NCI-H146 (cell line): ENCODE results near the gene SSMEM1.
"Not testable (repeated sequence)": the region's sequence is repeated elsewhere in the genome, so short reads cannot be mapped to it uniquely, and the experiment has no call there.

Source experiments
- DNase-seq: peaks from one replicate; lab custom pipeline; 2025; lab: John Stamatoyannopoulos, UW

SSMEM1 gene

GRCh38 chr7:130210181-130210935 lies 2.7 kb downstream of the SSMEM1 start:
- DNase-seq = peak; percentile 27

- DNase-seq = no peak
These were observed 6.2 kb downstream of the SSMEM1 start for GRCh38 chr7:130213828-130214227.

GRCh38 chr7:130216025-130216424 lies 8.4 kb downstream of the SSMEM1 start:
- no peak for DNase-seq

DNA sequence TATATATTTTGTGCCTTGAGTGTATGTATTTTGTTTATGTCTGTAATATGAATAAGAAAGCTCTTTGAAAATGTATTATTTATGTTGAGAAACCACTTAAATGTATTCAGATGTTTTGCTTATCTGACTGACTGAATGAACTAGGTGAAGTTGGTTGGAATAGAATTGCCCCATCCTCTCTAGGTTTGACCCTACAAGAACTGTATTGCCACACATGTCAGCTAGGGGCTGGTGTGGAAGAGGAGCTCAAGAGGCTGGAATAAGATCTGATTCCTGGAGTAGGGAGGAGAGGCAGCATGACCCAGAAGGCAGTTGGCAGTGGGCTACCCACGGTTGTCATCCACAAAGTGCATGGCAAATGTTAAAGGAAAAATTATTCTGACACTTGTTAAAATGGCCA lies 9.1 kb downstream of the SSMEM1 start:
- DNase-seq = no peak

GRCh38 chr7:130218806-130219620 lies 11.4 kb downstream of the SSMEM1 start:
- DNase-seq = no peak

- no peak for DNase-seq
These were observed 12.2 kb downstream of the SSMEM1 start for GRCh38 chr7:130219871-130220270.

DNA sequence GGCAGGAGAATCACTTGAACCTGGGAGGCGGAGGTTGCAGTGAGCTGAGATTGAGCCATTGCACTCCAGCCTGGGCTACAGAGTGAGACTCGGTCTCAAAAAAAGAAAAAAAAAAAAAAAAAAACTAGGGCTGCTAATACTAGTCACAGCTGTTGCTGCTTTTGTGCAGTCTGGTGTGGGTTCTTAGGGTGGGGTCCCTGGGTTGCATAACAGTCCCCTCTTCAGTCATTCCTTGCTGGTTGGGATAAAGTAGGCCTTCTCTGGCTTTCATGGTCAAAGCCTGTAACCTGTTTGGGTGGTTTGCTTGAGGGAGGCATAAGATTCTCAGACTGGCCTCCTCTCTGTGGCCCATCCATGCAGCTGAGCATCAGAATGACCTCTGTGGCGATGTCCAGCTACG lies 14.1 kb downstream of the SSMEM1 start:
- DNase-seq = no peak

- DNase-seq = no peak
These were observed 16.0 kb downstream of the SSMEM1 start for GRCh38 chr7:130223646-130224045.

GRCh38 chr7:130224210-130224609 lies 16.6 kb downstream of the SSMEM1 start:
- DNase-seq = no peak

DNA sequence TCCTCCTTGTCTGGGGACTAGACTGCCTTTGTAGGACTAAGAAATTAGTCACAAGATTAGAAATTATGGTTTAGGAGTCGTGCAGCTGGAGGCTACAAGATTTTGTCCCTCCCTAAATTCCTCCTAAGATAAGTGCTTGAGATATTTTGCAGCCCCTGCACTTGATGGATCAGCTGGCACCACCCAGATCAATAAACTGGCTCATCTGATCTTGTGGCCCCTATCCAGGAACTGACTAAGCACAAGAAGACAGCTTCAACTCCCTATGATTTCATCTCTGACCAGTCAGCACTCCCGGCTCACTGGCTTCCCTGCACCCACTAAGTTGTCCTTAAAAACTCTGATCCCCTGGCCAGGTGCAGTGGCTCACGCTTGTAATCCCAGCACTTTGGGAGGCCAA lies 17.3 kb downstream of the SSMEM1 start:
- DNase-seq = not testable (repeated sequence)

GRCh38 chr7:130226333-130226732 lies 18.7 kb downstream of the SSMEM1 start:
- no peak for DNase-seq

GRCh38 chr7:130227883-130228575 lies 20.4 kb downstream of the SSMEM1 start:
- DNase-seq = peak; percentile 23

DNA sequence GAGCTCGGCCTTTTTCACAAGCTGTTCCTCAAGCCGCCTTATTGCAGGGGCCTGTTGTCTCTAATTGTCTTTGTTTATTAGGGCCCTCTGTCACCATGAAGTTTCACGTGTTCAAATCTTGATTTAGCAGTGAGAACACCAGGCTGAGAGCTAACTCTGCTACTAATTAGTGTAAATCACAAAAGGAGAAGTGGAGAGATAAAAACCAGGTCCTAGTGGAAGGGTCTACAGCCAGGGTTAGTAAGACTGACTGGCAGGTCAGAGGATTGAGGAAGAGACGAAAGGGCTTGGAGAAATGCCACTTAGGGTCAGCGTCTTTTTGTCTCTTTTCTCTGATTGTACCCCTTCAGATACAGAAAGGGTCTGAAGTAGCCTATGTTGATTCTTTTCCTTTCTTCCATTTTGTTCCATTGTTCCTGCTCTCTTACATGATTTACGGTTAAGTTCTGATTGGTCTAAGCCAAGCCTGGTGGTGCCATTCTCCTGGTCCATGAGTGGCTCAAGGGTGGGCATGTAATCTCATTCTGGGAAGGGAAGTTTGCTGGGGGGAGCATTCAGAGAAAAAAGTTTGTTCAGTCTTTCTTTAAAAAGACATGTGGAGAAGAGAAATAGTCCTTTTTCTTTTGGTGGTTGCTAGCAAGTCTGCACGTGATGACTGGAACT lies 21.3 kb downstream of the SSMEM1 start:
- no peak for DNase-seq

GRCh38 chr7:130229981-130230380 lies 22.3 kb downstream of the SSMEM1 start:
- DNase-seq = not testable (repeated sequence)

DNA sequence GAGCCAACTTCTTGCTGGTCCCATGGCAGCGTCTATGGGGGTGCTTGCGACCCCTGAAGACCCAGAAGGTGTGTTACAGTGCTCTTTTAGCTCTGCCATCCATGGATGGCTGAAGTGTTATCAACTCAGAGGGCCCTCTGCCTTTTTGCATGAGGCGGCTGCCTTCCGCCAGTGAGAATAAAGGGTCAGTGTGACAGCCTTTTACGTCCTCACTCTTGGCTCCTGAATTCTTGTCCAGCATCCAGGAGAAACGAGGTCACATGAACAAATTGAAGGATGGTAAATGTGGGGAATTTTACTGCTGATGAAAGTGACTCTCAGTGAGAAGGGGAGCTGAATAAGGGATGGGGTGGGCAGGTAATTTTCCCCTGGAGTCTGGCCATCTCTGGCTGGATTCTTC lies 24.1 kb downstream of the SSMEM1 start:
- DNase-seq = no peak

- DNase-seq = no peak
These were observed 24.5 kb downstream of the SSMEM1 start for GRCh38 chr7:130232209-130232608.

- DNase-seq = peak; percentile 2
These were observed 26.4 kb downstream of the SSMEM1 start for GRCh38 chr7:130234078-130234477.

- DNase-seq = not testable (repeated sequence)
These were observed 28.7 kb downstream of the SSMEM1 start for GRCh38 chr7:130236361-130236760.

DNA sequence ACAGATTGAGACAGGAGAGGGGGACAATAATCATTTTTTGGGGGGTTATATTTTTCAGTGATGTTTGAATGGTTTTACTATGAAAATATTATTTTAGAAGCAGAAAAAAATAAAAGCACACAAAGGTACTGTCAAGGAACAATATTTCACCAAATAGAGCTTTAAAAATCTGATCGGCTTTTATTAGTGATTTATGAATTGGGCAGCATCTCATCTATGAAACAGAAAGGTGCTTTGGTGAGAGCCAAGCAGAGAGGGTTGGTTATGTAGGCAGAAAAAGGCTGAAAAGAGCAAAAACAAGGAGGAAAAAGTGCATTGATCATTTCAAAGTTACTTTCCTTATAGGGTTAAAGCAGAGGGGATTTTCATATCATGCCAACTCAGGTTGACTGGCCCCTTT lies 32.6 kb downstream of the SSMEM1 start:
- DNase-seq = no peak

DNA sequence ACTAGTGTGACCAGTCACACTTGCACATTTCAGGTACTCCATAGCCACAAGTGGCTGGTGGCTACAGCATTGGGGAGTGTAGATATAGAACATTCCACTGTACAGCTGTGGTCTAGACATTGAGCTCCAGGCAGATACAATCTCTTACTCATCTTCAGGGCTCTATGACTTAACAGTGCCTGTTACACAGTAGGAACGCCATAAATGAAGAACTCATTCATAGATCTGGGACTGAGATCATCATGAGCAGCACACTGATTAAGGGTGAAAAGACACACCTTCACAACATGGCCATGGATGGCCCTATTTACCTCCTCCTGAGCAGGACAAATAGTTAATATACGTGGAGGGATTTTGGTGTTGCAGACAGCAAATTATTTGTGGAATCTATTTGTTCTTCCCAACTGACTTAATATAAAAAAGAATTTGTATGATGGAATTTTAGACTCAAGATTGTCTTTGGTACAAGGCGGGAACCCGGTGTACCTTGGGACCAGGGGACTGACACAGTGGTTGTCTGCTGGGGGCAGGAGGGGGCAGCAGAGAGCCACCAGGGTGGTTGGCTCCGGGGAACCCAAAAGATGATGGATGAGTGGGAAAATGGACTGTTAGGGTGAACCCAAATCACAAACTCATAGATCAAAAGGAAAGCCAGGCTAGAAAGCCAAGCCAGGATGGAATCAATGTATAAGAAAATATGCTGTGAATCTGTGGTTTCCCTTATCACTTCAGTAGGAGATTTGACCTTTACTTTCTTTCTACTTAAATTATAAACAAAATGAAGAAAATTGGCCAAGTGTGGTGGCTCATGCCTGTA lies 34.7 kb downstream of the SSMEM1 start:
- DNase-seq = peak; percentile 70

- not testable (repeated sequence) for DNase-seq
These were observed 35.8 kb downstream of the SSMEM1 start for GRCh38 chr7:130243486-130243885.
